K562 (cell line): ENCODE results near the gene FHIT. TPM values are rescaled to one million over a fixed set of nuclear protein-coding genes. Genes with fewer than 3 reads are reported as not detected.

Experiments
- ATAC-seq: fragments of 200-7000 bp; cut with Tn5 transposase; 3 replicates; pipeline ENCODE4 v1.9.1; 2020; ENCODE audit warnings: moderate library complexity
- BruUV-seq: library from RNA; stranded (reverse); fragments of 400-500 nt; replicated peaks from 2 replicates; lab custom pipeline; 2021; lab: Mats Ljungman, UMichigan
- CTCF ChIA-PET: fragments of 300-600 bp; formaldehyde crosslinking; extraction: SDS; loops from one replicate; lab custom pipeline; 2021; ENCODE audit warnings: low intra/inter-chr PET ratio; lab: Yijun Ruan, JAX
- POLR2A ChIA-PET: fragments of 300-600, 350-650 bp; sonication (Branson Sonifier 250); formaldehyde crosslinking; extraction: SDS; loops from one replicate; lab custom pipeline; 2021; ENCODE audit warnings: antibody characterized with exemption, inconsistent platforms; lab: Yijun Ruan, JAX
- DNase-seq, 4 experiments: peaks; one replicate each; pipeline versions ENCODE4 v3.0.0 to v3.0.0-alpha.2; 2011 to 2018; ENCODE audit warnings: low spot score in 3 of 4, mixed read lengths in 3 of 4; ENCODE audit errors: extremely low read depth in 1 of 4
- FAIRE-seq: peaks from 2 replicates; lab custom pipeline; 2011; peaks lifted over from hg19 to GRCh38; lab: Jason Lieb, UNC
- H2AFZ ChIP-seq: 2 replicates; pipeline ENCODE4 v1.6.0; 2011; ENCODE audit warnings: low read depth, low read length, control low read depth, inconsistent platforms
- H3K27ac ChIP-seq: fragments of 200-600 bp; 3 replicates; pipeline ENCODE4 v1.8.0; 2011; ENCODE audit warnings: low read depth, mild to moderate bottlenecking, control low read depth, inconsistent platforms, low read length, moderate library complexity, mixed read lengths; ENCODE audit errors: extremely low read depth
- H3K27me3 ChIP-seq, 2 experiments: fragments of 300-600 bp in 1 of 2; 2 replicates in 1 of 2; 3 replicates in 1 of 2; pipeline versions ENCODE4 v1.6.0 to v1.8.0; 2011; ENCODE audit warnings: inconsistent platforms in 2 of 2, low read length in 2 of 2, mild to moderate bottlenecking in 1 of 2, mixed read lengths in 1 of 2, moderate library complexity in 1 of 2; ENCODE audit not compliant: control insufficient read depth in 2 of 2, insufficient read depth in 2 of 2
- H3K36me3 ChIP-seq: fragments of 300-600 bp; 3 replicates; pipeline ENCODE4 v1.8.0; 2011; ENCODE audit warnings: mild to moderate bottlenecking, low read length, inconsistent platforms; ENCODE audit not compliant: control insufficient read depth, insufficient read depth
- H3K4me1 ChIP-seq, 2 experiments: fragments of 200-600 bp in 1 of 2; replicated peaks in 1 of 2; 2 replicates in 1 of 2; 3 replicates in 1 of 2; pipeline versions ENCODE4 v1.5.1 to v1.8.0; 2011; ENCODE audit warnings: inconsistent platforms in 2 of 2, low read length in 2 of 2, mild to moderate bottlenecking in 1 of 2, mixed read lengths in 1 of 2, moderate library complexity in 1 of 2; ENCODE audit not compliant: control insufficient read depth in 2 of 2, insufficient read depth in 2 of 2
- H3K4me2 ChIP-seq: 2 replicates; pipeline ENCODE4 v1.6.1; 2011; ENCODE audit warnings: low read length, control low read depth, inconsistent platforms, mixed read lengths; ENCODE audit not compliant: insufficient read depth
- H3K4me3 ChIP-seq: fragments of 200-600 bp; sonication (generic), shearing (Covaris generic); 2 replicates; pipeline ENCODE4 v1.5.1; 2016; ENCODE audit warnings: control low read depth, inconsistent platforms
- H3K79me2 ChIP-seq: fragments of 200-600 bp; 3 replicates; pipeline ENCODE4 v1.8.0; 2011; ENCODE audit warnings: low read length, inconsistent platforms; ENCODE audit not compliant: control insufficient read depth, insufficient read depth
- H3K9ac ChIP-seq, 2 experiments: 2 replicates each; pipeline versions ENCODE4 v1.6.0 to v1.6.1; 2011; ENCODE audit warnings: low read depth in 2 of 2, low read length in 2 of 2, control low read depth in 1 of 2, inconsistent platforms in 1 of 2, mild to moderate bottlenecking in 1 of 2, mixed read lengths in 1 of 2; ENCODE audit not compliant: insufficient read depth in 1 of 2
- H3K9me1 ChIP-seq: one replicate; pipeline ENCODE4 v1.6.0; 2011; ENCODE audit warnings: inconsistent platforms, mild to moderate bottlenecking, low read length, moderate library complexity; ENCODE audit not compliant: control insufficient read depth, insufficient read depth
- H3K9me3 ChIP-seq: replicated peaks from 2 replicates; pipeline ENCODE4 v1.5.1; 2011; ENCODE audit warnings: low read depth, low read length, inconsistent platforms; ENCODE audit not compliant: control insufficient read depth, insufficient read depth
- H4K20me1 ChIP-seq: replicated peaks from 2 replicates; pipeline ENCODE4 v1.6.1; 2011; ENCODE audit warnings: low read length, inconsistent platforms, mixed read lengths; ENCODE audit not compliant: control insufficient read depth, insufficient read depth
- ARID1B ChIP-seq: fragments of 450-650 bp; IDR thresholded peaks from 2 replicates; pipeline ENCODE4 v1.6.1; 2016; ENCODE audit warnings: antibody characterized with exemption, mild to moderate bottlenecking, inconsistent platforms
- CBFA2T3 ChIP-seq: fragments of 450-650 bp; IDR thresholded peaks from 2 replicates; pipeline ENCODE4 v1.6.1; 2017
- RCOR1 ChIP-seq, 2 experiments: IDR thresholded peaks; 2 replicates each; pipeline ENCODE4 v1.6.1; 2012; ENCODE audit warnings: low read depth in 2 of 2, low read length in 2 of 2, borderline replicate concordance in 1 of 2, improper control_type of control experiment in 1 of 2
- SMARCC2 ChIP-seq: fragments of 450-650 bp; IDR thresholded peaks from 2 replicates; pipeline ENCODE4 v1.6.1; 2017; ENCODE audit warnings: antibody characterized with exemption, moderate library complexity, mild to moderate bottlenecking, low read depth
- STAG1 ChIP-seq: sonication (generic); formaldehyde crosslinking; IDR thresholded peaks from 2 replicates; pipeline ENCODE4 v1.5.0; 2020; ENCODE audit warnings: missing genetic modification reagents, borderline replicate concordance
- ZBTB33 ChIP-seq: sonication (generic); formaldehyde crosslinking; IDR thresholded peaks from 2 replicates; pipeline ENCODE4 v1.8.1; 2023; ENCODE audit warnings: mild to moderate bottlenecking, missing genetic modification reagents
- ZBTB7A ChIP-seq: IDR thresholded peaks from 2 replicates; pipeline ENCODE4 v1.6.1; 2011; ENCODE audit warnings: low read depth, mild to moderate bottlenecking, low read length, moderate library complexity, borderline replicate concordance; ENCODE audit not compliant: control insufficient read depth
- WGBS: fragments of 100-300 bp; shearing (Covaris generic); methylation state at CpG from one replicate; pipeline ENCODE4 v1.1.6; 2016; ENCODE audit warnings: low coverage, mixed read lengths; ENCODE audit not compliant: insufficient coverage; ENCODE audit errors: missing lambda C conversion rate; 5-methylcytosine and 5-hydroxymethylcytosine counted together
- in situ Hi-C: fragments of 300-500 bp; cut with MboI; formaldehyde crosslinking; loops from 4 replicates; pipeline ENCODE4 v1.15.0; 2018; ENCODE audit warnings: inconsistent platforms, mixed read lengths
- intact Hi-C: fragments of 100-400 bp; cut with micrococcal nuclease; formaldehyde crosslinking; loops from 2 replicates; pipeline ENCODE4 v1.14.2; 2022
- polyA plus RNA-seq, 8 experiments: library from polyadenylated mRNA; depleted of rRNA in 4 of 8; stranded (reverse) in 5 of 8; unstranded in 3 of 8; fragments of >200 nt; fragmentation: Nextera tagmentation in 2 of 8; fragmentation: Illumina TruSeq in 1 of 8; extraction: Ambion mirVana in 2 of 8; extraction: Trizol in 1 of 8; gene quantifications; 2 replicates each; pipeline versions ENCODE4 v1.2.1 to v1.2.3, GENCODE V29; 2011 to 2014; ENCODE audit warnings: inconsistent platforms in 1 of 8, missing spikeins in 1 of 8
- total RNA-seq, 7 experiments: library from RNA; depleted of rRNA in 6 of 7; stranded (reverse); fragments of >200 nt in 6 of 7; fragmentation: Illumina TruSeq in 2 of 7; extraction: Trizol in 2 of 7; gene quantifications; 2 replicates each; pipeline versions ENCODE4 v1.2.1 to v1.2.3, GENCODE V29; 2011 to 2021; ENCODE audit warnings: low replicate concordance in 1 of 7
- TF ChIP-seq, protein P1 (sequence below): fragments of 450-650 bp; IDR thresholded peaks from 2 replicates; pipeline ENCODE4 v1.6.1; 2016

The FHIT gene
- total and polyA plus RNA-seq, 9 of the 15 experiments (the other 6 are each of a cell fraction or from before 2014, with no cell fraction given): 1.7 to 9.1 (median 4.3) TPM

DNA sequence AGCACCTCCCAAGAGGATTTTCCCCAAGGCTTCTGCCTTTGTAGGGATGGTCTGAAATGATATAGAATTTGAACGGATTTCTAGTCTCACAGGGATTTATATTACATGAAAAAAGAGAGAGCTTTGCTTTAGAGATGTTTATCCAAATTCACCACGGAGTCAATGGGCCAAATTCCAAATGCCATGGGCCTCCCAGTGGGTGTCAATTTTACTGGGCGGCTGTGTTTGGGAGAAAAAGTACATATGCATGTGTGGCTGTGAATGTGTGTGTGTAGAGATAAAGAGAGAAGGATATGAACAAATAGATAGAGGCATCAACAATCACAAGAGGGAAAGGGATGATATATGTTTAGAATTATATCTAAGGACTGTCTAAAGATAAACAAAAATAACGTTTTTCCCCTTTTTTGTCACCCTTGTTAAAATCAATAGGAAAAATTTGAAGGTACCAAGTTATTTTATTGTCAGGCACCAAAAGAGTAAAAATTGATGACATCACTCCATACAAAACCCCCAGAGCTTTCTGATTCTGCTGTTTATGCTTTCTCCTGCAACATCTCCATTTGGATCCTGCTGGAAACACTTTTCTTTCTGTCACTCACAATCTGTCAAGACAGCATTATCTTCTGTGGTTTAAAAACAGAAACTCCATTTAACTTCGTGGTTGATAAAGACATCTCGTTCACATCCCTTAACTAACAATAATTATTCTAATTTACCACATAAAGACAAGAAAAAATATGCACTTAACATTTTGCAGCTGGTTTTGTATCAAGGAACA is 160.7 kb downstream of the FHIT start:
- BruUV-seq: no TSS peak
- no peak for FAIRE-seq

GRCh38 chr3:61087465-61087864 is 163.8 kb downstream of the FHIT start:
- POLR2A ChIA-PET: no interaction called here
- in situ Hi-C loops: no loop called here

More for the DNA sequence above, 160.7 kb downstream of the FHIT start:
- H3K9me3 ChIP-seq: no peaks in the 10 kb centered on the region
- in situ Hi-C loops (no loop called here), intact Hi-C loops (no loop called here)
- H4K20me1 ChIP-seq: no peaks in the 10 kb centered on the region
- ChIA-PET CTCF (no interaction called here), POLR2A (no interaction called here)
- H3K4me3 ChIP-seq: no peak overlapping the region
- H3K4me1 ChIP-seq: no peaks in the 10 kb centered on the region
- ATAC-seq: no peak
- H2AFZ ChIP-seq: no peak overlapping the region
- no peaks in the 10 kb centered on the region for H3K36me3 ChIP-seq
- no peak for TF ChIP-seq ZBTB7A
- TF ChIP-seq CBFA2T3: 0 out of 2 replicates have a peak, but pooled peaks have one; percentile 13
- TF ChIP-seq, protein P1, sequence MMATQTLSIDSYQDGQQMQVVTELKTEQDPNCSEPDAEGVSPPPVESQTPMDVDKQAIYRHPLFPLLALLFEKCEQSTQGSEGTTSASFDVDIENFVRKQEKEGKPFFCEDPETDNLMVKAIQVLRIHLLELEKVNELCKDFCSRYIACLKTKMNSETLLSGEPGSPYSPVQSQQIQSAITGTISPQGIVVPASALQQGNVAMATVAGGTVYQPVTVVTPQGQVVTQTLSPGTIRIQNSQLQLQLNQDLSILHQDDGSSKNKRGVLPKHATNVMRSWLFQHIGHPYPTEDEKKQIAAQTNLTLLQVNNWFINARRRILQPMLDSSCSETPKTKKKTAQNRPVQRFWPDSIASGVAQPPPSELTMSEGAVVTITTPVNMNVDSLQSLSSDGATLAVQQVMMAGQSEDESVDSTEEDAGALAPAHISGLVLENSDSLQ: 0 out of 2 replicates have a peak, but pooled peaks have one; percentile 13
- TF ChIP-seq ARID1B: 0 out of 2 replicates have a peak, but pooled peaks have one; percentile 9
- no peak overlapping the region for H3K9ac ChIP-seq
- no peak overlapping the region for H3K4me2 ChIP-seq
- DNase-seq: no peak
- WGBS: 3% methylated on average over 6 of the region's 6 CpGs
- no peaks in the 10 kb centered on the region for H3K79me2 ChIP-seq
- H3K27ac ChIP-seq: no peak overlapping the region
- no peaks in the 10 kb centered on the region for H3K27me3 ChIP-seq
- no peaks in the 10 kb centered on the region for H3K9me1 ChIP-seq

More at GRCh38 chr3:61087465-61087864, 163.8 kb downstream of the FHIT start:
- intact Hi-C loops: no loop called here
- Histone ChIP-seq H3K27me3 (no peaks in the 10 kb centered on the region), H3K4me3 (no peak overlapping the region), H3K79me2 (no peaks in the 10 kb centered on the region), H3K27ac (no peak overlapping the region), H3K9ac (no peak overlapping the region), H2AFZ (no peak overlapping the region), H3K4me2 (no peak overlapping the region), H3K9me3 (no peaks in the 10 kb centered on the region), H4K20me1 (no peaks in the 10 kb centered on the region), H3K9me1 (no peaks in the 10 kb centered on the region), H3K36me3 (no peaks in the 10 kb centered on the region), H3K4me1 (no peaks in the 10 kb centered on the region)
- no TSS peak for BruUV-seq
- FAIRE-seq: no peak
- no peak for ATAC-seq
- no peak for TF ChIP-seq SMARCC2
- TF ChIP-seq RCOR1 (IDR thresholded peaks at IDR 0.05; ENCODE audit: borderline replicate concordance in 1 of 2, low read depth in 2 of 2, low read length in 2 of 2): no peak
- TF ChIP-seq STAG1 (CRISPR knock-in tag): no peak
- no peak for TF ChIP-seq ZBTB33
- 18% methylated on average over 2 of the region's 2 CpGs for WGBS
- no peak for DNase-seq
- CTCF ChIA-PET: no interaction called here
